Esophagus (tissue), 2 donors: ENCODE measurements around the gene COL25A1. TPM values are rescaled to one million over a fixed set of nuclear protein-coding genes. Genes with fewer than 3 reads are reported as not detected.
"Not testable (repeated sequence)": the region's sequence is repeated elsewhere in the genome, so short reads cannot be mapped to it uniquely, and the experiment has no call there.

Experiments
- H3K27ac ChIP-seq, 2 donors: one replicate each; pipeline ENCODE4 v1.5.1; 2013; ENCODE audit warnings: low read depth in 2 of 2, mild to moderate bottlenecking in 2 of 2, inconsistent platforms in 1 of 2, low read length in 1 of 2, moderate library complexity in 1 of 2
- H3K27me3 ChIP-seq, 2 donors: one replicate each; pipeline ENCODE4 v1.6.1; 2013; ENCODE audit warnings: low read length in 2 of 2, control low read depth in 1 of 2, mild to moderate bottlenecking in 1 of 2; ENCODE audit not compliant: insufficient read depth in 2 of 2, control insufficient read depth in 1 of 2
- H3K36me3 ChIP-seq, 2 donors: one replicate each; pipeline ENCODE4 v1.6.1; 2013; ENCODE audit warnings: low read length in 1 of 2; ENCODE audit not compliant: control insufficient read depth in 2 of 2, insufficient read depth in 2 of 2
- H3K4me1 ChIP-seq, 2 donors: one replicate each; pipeline ENCODE4 v1.6.1; 2013; ENCODE audit warnings: low read length in 1 of 2; ENCODE audit not compliant: control insufficient read depth in 2 of 2, insufficient read depth in 2 of 2
- H3K4me3 ChIP-seq, 2 donors: one replicate each; pipeline ENCODE4 v1.5.1; 2013; ENCODE audit warnings: low read length in 2 of 2, mild to moderate bottlenecking in 2 of 2, low read depth in 1 of 2, moderate library complexity in 1 of 2
- H3K9me3 ChIP-seq, 2 donors: one replicate each; pipeline ENCODE4 v1.6.1; 2013; ENCODE audit warnings: mild to moderate bottlenecking in 2 of 2, low read depth in 1 of 2, low read length in 1 of 2, moderate library complexity in 1 of 2; ENCODE audit not compliant: control insufficient read depth in 2 of 2, insufficient read depth in 1 of 2
- WGBS, 2 donors: extraction: QIAGEN DNeasy Blood & Tissue Kit; methylation state at CpG; one replicate each; pipeline ENCODE4 v1.1.7; 2013; 5-methylcytosine and 5-hydroxymethylcytosine counted together
- polyA plus RNA-seq, 2 donors: library from polyadenylated mRNA; stranded (reverse); fragments of 200-250 nt; gene quantifications; one replicate each; pipeline ENCODE4 v1.2.3, GENCODE V29; 2013
- donor health status: healthy with polysubstance abuse.
- donor health status: Bipolar disorder and iron deficiency.

The COL25A1 gene
- polyA plus RNA-seq, 2 donors: 0.02 to 0.06 TPM

GRCh38 chr4:108878806-108879205, 423.7 kb downstream of the COL25A1 start:
- WGBS, 2 donors: 45 to 68% methylated on average over 3 of the region's 3 CpGs
- Histone ChIP-seq H3K27ac (no peak overlapping the region), H3K27me3 (no peaks in the 10 kb centered on the region), H3K4me3 (no peak overlapping the region), H3K4me1 (no peaks in the 10 kb centered on the region), H3K9me3 (no peaks in the 10 kb centered on the region), H3K36me3 (no peaks in the 10 kb centered on the region)

GRCh38 chr4:108877821-108878220, 424.6 kb downstream of the COL25A1 start:
- Histone ChIP-seq H3K4me3 (no peak overlapping the region), H3K4me1 (no peaks in the 10 kb centered on the region), H3K27ac (no peak overlapping the region), H3K27me3 (no peaks in the 10 kb centered on the region), H3K9me3 (no peaks in the 10 kb centered on the region), H3K36me3 (no peaks in the 10 kb centered on the region)
- WGBS, 2 donors: 61 to 78% methylated on average over 2 of the region's 2 CpGs

GRCh38 chr4:108874806-108875205, 427.7 kb downstream of the COL25A1 start:
- Histone ChIP-seq H3K9me3 (no peaks in the 10 kb centered on the region), H3K27me3 (no peaks in the 10 kb centered on the region), H3K4me1 (no peaks in the 10 kb centered on the region), H3K27ac (no peak overlapping the region), H3K4me3 (no peak overlapping the region), H3K36me3 (no peaks in the 10 kb centered on the region)
- 60 to 76% methylated on average over 1 of the region's 1 CpG for WGBS, 2 donors

- H3K4me1 ChIP-seq, H3K9me3 ChIP-seq, H3K4me3 ChIP-seq, H3K36me3 ChIP-seq, H3K27me3 ChIP-seq, H3K27ac ChIP-seq: not testable (repeated sequence)
- 94 to 95% methylated on average over 9 of the region's 9 CpGs for WGBS, 2 donors
Observed at GRCh38 chr4:108869970-108870369, 432.5 kb downstream of the COL25A1 start.

- WGBS, 2 donors: 83 to 91% methylated on average over 1 of the region's 1 CpG
- H3K4me3 ChIP-seq: no peak overlapping the region
- H3K4me1 ChIP-seq: no peaks in the 10 kb centered on the region
- H3K9me3 ChIP-seq: no peaks in the 10 kb centered on the region
- H3K27ac ChIP-seq: no peak overlapping the region
- no peaks in the 10 kb centered on the region for H3K27me3 ChIP-seq
- H3K36me3 ChIP-seq: no peaks in the 10 kb centered on the region
Observed at GRCh38 chr4:108868606-108869227, 433.7 kb downstream of the COL25A1 start.

GRCh38 chr4:108867476-108867875, 435.0 kb downstream of the COL25A1 start:
- H3K27ac ChIP-seq: no peak overlapping the region
- no peaks in the 10 kb centered on the region for H3K4me1 ChIP-seq
- H3K27me3 ChIP-seq: no peaks in the 10 kb centered on the region
- H3K4me3 ChIP-seq: no peak overlapping the region
- H3K9me3 ChIP-seq: no peaks in the 10 kb centered on the region
- H3K36me3 ChIP-seq: no peaks in the 10 kb centered on the region

- Histone ChIP-seq H3K27me3 (no peaks in the 10 kb centered on the region), H3K4me3 (no peak overlapping the region), H3K4me1 (no peaks in the 10 kb centered on the region), H3K36me3 (no peaks in the 10 kb centered on the region), H3K27ac (no peak overlapping the region), H3K9me3 (no peaks in the 10 kb centered on the region)
- 57 to 60% methylated on average over 2 of the region's 2 CpGs for WGBS, 2 donors
Observed at GRCh38 chr4:108861334-108861733, 441.1 kb downstream of the COL25A1 start.

GRCh38 chr4:108854786-108855185, 447.7 kb downstream of the COL25A1 start:
- WGBS, 2 donors: 86 to 89% methylated on average over 1 of the region's 1 CpG
- H3K9me3 ChIP-seq: no peaks in the 10 kb centered on the region
- no peaks in the 10 kb centered on the region for H3K36me3 ChIP-seq
- no peaks in the 10 kb centered on the region for H3K27me3 ChIP-seq
- no peak overlapping the region for H3K4me3 ChIP-seq
- no peaks in the 10 kb centered on the region for H3K4me1 ChIP-seq
- H3K27ac ChIP-seq: no peak overlapping the region

GRCh38 chr4:108852691-108853090, 449.8 kb downstream of the COL25A1 start:
- no peaks in the 10 kb centered on the region for H3K4me1 ChIP-seq
- no peaks in the 10 kb centered on the region for H3K9me3 ChIP-seq
- no peaks in the 10 kb centered on the region for H3K36me3 ChIP-seq
- no peak overlapping the region for H3K27ac ChIP-seq
- H3K4me3 ChIP-seq: no peak overlapping the region
- H3K27me3 ChIP-seq: no peaks in the 10 kb centered on the region
- WGBS, 2 donors: 52 to 59% methylated on average over 1 of the region's 1 CpG

- Histone ChIP-seq H3K27me3 (no peaks in the 10 kb centered on the region), H3K4me3 (no peak overlapping the region), H3K9me3 (no peaks in the 10 kb centered on the region), H3K4me1 (no peaks in the 10 kb centered on the region), H3K36me3 (no peaks in the 10 kb centered on the region), H3K27ac (no peak overlapping the region)
- 68 to 78% methylated on average over 2 of the region's 2 CpGs for WGBS, 2 donors
Observed at GRCh38 chr4:108851366-108851765, 451.1 kb downstream of the COL25A1 start.
